Measurements from ENCODE around the gene PNKP.

- TF ChIP-seq CREM (CRISPR knock-in tag; IDR thresholded peaks at IDR 0.05) (no peak), TCF7 (CRISPR knock-in tag; IDR thresholded peaks at IDR 0.05; ENCODE audit: low read depth) (no peak), OVOL2 (CRISPR knock-in tag; IDR thresholded peaks at IDR 0.05; ENCODE audit: borderline replicate concordance) (no peak), CTCF (IDR thresholded peaks at IDR 0.05) (no peak), MAX (CRISPR knock-in tag; IDR thresholded peaks at IDR 0.05) (no peak), STAT6 (CRISPR knock-in tag; conservative IDR thresholded peaks at IDR 0.05; ENCODE audit: low read depth) (no peak), USF1 (CRISPR knock-in tag; IDR thresholded peaks at IDR 0.05) (no peak), CBFB (CRISPR knock-in tag; IDR thresholded peaks at IDR 0.05; ENCODE audit: low read depth) (no peak)
Observed at GRCh38 chr19:49874503-49875157, 7.3 kb upstream of the PNKP start.
